Measurements from ENCODE around the gene IRGQ. TPM values are rescaled to one million over a fixed set of nuclear protein-coding genes. Genes with fewer than 3 reads are reported as not detected.

The IRGQ gene
- total RNA-seq, 5 donors from 2014 or later (not counting 1 experiment from before 2014, with no cell fraction given), result 17.5 to 30.2 (median 19.9) TPM

Other genes starting within 250 kb of the IRGQ start
- not detected for gene CD177, start 242.4 kb downstream of the IRGQ start, total RNA-seq
- not detected for gene TEX101, start 181.2 kb downstream of the IRGQ start, total RNA-seq
- 10 to 100 TPM in 2 of 5 donors, 1 to 10 TPM in 3; 2.8 to 24.0 (median 4.6) TPM for gene LYPD3, start 130.5 kb downstream of the IRGQ start, total RNA-seq
- gene PHLDB3, start 91.4 kb downstream of the IRGQ start, total RNA-seq, result 10 to 100 TPM; 39.4 to 61.0 (median 53.9) TPM
- 10 to 100 TPM; 19.1 to 39.4 (median 34.7) TPM for gene ETHE1, start 68.9 kb downstream of the IRGQ start, total RNA-seq
- 10 to 100 TPM in 1 of 5 donors, 1 to 10 TPM in 4; 3.4 to 12.7 (median 6.2) TPM for gene ZNF575, start 62.9 kb downstream of the IRGQ start, total RNA-seq
- gene XRCC1, start 20.6 kb downstream of the IRGQ start, total RNA-seq, result 10 to 100 TPM; 31.7 to 37.8 (median 35.4) TPM
- 1 to 10 TPM in 3 of 5 donors, under 1 TPM in 2; 0.28 to 2.5 (median 1.5) TPM for gene PINLYP, start 20.3 kb downstream of the IRGQ start, total RNA-seq
- 10 to 100 TPM in 3 of 5 donors, 1 to 10 TPM in 2; 5.4 to 19.6 (median 16.9) TPM for gene ZNF576, start 461 bp upstream of the IRGQ start, total RNA-seq
- 1 to 10 TPM in 4 of 5 donors, under 1 TPM in 1; 0.55 to 1.6 (median 1.2) TPM for gene SRRM5, start 16.0 kb upstream of the IRGQ start, total RNA-seq
- gene ZNF428, start 23.5 kb upstream of the IRGQ start, total RNA-seq, result 10 to 100 TPM; 28.9 to 35.2 (median 34.5) TPM
- gene CADM4, start 43.7 kb upstream of the IRGQ start, total RNA-seq, result under 1 TPM; 0.16 to 0.61 (median 0.45) TPM
- gene PLAUR, start 74.0 kb upstream of the IRGQ start, total RNA-seq, result 1 to 10 TPM; 3.0 to 7.7 (median 4.2) TPM
- not detected for gene IRGC, start 119.9 kb upstream of the IRGQ start, total RNA-seq
- 10 to 100 TPM; 50.3 to 64.3 (median 56.8) TPM for gene SMG9, start 158.8 kb upstream of the IRGQ start, total RNA-seq
- 10 to 100 TPM; 21.9 to 90.1 (median 37.6) TPM for gene KCNN4, start 184.8 kb upstream of the IRGQ start, total RNA-seq
- under 1 TPM in 4 of 5 donors, not detected in 1; 0.20 to 0.70 (median 0.58) TPM for gene LYPD5, start 206.3 kb upstream of the IRGQ start, total RNA-seq
- 10 to 100 TPM in 3 of 5 donors, 1 to 10 TPM in 2; 5.4 to 19.0 (median 12.7) TPM for gene ZNF283, start 231.2 kb upstream of the IRGQ start, total RNA-seq

Data from T-cell (primary cell).